ENCODE results near the gene CNN1.
"Not testable (repeated sequence)": the region's sequence is repeated elsewhere in the genome, so short reads cannot be mapped to it uniquely, and the experiment has no call there.

Gene CNN1

DNA sequence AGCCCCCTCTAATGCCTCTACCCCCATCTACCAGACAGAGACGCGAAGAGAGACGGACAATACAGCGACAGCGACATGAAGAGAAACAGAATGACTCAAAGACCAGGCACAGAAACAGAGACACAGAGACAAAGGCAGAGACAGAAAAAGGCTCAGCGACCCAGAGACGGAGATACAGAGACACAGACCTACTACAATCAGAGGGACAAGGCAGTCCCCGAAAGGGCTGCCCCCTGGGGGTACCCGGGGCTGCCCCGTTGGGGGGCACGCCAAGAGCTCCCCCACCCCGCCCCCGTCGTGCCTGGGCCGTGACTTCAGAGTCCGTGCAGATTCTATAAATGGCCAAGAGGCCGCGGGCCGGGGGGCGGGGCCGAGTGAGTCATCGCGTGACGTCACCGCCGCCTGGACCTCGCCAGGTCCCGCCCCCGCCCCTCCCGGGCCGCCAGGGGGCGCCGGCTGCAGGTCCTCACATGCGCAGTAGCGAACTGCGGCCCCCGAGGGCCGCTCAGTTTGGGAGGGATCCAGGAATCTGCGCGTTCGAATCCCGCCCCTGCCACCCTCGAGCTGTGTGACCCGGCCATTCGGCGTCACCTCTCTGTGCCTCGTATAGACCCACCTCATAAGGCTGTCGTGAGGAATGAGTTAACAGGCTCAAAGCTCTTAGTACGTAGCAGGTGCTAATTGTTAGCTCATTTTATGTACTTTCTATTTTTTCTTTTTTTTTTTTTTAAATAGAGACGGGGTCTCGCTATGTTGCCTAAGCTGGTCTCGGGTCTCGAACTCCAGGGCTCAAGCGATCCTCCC, 2.7 kb upstream of the CNN1 start:
- DNase-seq = peak; percentile 20

DNA sequence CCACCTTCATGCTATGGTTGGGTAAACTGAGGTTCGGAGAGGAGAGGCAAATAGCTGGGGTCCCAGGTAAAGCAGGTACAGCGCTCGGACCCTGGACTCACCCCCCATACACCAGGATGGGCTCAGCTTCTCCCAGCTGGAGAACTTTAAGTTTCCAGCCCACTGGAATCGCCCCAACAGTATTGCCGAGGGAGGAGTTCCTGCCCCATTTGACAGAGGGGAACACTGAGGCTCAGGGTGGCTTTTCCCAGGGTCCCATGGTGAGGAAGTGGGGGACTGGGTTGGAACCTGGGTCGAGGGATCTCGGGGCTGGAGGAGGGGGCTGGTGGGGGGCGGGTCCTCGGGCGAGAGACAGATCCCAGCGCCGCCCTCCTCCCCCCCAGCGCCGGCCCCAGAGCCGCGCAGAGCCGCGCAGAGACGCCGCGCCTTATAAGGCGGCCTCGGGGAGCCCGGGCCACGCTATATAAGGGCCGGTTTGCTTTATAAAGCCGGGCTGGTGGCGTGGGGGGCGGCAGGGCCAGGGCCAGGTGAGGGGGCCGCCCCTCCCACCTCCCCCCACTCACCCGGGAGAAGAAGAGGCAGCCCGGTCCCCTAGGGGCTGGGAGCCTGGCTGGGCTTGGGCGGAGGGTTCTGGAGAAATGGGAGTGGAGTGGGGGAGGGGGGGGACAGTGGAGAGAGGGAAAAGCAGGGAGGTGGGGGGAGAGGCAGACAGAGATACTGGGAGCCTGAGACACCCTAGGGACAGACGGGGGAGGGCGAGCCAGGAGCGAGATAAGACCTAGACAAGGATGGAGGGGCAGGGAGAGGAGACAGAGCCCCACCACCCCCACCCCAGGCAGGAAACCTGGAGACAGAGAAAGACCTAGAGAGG, 1.1 kb downstream of the CNN1 start:
- no peak for DNase-seq

DNA sequence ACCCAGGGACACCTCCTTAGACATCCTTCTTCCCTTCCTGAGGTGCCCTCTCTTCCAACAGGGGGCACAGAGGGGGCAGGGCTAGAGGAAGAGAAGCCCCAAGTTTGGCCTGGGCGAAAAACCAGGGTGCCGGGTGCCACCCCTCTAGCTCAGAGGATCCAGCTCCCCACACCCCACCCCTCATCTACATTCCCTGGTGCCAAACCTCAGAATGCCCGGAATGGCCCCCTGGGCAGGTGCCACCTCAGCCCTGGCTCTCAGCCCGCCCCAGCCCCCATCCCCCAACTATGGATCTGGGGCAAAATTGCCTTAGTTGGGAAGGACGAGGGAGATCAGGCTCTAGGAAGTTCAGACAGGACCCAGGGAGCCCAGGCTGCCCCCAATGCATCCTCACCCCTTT, 2.0 kb downstream of the CNN1 start:
- no peak for DNase-seq

DNA sequence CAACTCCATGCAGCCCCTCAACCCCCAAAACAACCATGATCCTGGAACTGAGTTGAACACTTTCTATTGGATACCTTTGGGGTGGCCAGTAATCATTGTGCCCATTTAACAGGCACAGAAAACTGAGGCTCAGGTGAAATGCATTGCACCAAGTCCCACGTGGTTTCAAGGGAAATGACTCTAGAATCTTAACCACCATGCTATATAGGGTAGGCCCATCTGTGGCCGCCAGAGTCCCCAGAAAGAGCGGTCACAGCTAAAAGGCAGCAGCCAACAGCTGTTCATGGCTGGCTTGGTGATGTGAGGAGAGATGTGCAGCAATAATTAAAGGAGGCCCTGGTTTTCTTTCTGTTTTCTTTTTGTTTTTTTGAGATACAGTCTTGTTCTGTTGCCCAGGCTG, 2.6 kb downstream of the CNN1 start:
- DNase-seq = no peak

DNA sequence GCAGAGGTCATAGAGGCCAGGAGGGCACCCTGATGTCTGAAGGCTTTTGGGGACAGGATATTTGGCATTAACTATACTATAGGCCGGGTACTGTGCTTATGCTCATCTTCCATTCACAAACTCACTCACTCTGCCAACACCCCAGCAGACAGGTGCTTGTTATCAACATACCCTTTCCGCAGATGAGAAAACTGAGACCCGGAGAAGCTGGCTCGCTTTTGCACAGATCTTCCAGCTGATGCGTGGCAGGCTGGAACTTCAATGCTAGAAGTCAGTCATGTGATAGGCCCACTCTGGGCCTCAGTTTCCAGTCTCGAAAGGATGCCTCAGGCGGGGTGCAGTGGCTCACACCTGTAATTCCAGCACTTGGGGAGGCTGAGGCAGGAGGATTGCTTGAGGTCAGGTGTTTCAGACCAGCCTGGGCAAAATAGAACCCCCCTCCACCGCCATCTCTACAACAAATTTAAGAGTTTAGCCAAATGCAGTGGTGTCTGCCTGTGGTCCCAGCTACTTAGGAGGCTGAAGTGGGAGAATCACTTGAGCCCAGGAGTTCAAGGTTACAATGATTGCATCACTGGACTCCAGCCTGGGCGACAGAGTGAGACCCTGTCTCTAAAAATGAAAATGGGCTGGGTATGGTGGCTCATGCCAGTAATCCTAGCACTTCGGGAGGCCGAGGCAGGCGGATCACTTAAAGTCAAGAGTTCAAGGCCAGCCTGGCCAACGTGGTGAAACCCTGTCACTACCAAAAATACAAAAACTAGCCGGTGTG, 9.5 kb downstream of the CNN1 start:
- DNase-seq = no peak

DNA sequence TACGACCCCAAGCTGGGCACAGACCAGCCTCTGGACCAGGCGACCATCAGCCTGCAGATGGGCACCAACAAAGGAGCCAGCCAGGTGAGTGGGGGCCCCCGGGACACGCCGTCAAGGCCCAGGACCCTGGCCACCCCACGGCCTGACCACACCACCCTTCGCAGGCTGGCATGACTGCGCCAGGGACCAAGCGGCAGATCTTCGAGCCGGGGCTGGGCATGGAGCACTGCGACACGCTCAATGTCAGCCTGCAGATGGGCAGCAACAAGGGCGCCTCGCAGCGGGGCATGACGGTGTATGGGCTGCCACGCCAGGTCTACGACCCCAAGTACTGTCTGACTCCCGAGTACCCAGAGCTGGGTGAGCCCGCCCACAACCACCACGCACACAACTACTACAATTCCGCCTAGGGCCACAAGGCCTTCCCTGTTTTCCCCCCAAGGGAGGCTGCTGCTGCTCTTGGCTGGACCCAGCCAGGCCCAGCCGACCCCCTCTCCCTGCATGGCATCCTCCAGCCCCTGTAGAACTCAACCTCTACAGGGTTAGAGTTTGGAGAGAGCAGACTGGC, 10.8 kb downstream of the CNN1 start:
- DNase-seq = no peak

DNA sequence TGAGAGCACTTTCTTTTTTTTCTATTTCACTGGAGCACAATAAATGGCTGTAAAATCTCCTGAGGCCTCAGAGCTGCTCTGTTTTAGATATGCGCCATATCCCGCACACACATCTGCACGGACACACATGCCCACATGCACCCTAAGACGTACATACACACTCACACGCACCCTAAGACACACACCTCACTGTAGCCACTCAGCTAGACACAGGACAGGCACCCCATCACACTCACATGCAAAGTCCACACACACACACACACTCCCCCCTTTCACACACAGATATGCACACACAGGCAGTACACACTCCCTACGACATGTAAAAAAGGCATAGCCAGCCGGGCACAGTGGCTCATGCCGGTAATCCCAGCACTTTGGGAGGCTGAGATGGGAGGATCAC, 11.6 kb downstream of the CNN1 start:
- no peak for DNase-seq

DNA sequence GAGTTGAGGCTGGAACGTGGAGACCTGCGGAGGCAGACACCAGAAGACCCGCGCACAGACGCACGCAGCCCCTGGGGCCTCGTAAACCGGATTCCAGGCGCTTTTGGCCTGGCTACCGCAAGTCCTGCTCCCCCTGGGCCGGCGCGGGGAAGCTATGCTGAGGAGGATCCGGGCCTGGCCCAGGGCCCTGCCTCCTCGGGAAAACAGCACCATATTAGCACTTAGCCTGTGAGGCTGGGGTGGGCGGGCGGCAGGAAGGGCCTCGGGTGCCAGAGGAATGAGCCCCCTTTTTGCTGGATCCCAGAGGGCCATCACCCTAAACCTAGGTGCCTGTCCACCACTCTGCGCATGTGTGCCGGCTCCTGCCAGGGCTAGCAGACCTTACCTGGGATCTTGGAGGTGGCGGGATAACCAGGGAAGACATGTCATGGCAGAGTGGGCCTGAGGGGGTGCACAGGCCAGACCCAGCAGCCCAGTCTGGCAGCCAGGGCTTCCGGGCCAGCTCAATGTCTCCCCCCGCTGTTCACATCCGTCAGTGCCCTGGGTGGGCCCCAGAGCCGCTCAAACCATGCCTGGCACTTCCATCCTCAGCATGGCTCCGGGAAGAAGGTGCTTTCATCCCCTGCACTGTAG, 13.1 kb downstream of the CNN1 start:
- no peak for DNase-seq

DNA sequence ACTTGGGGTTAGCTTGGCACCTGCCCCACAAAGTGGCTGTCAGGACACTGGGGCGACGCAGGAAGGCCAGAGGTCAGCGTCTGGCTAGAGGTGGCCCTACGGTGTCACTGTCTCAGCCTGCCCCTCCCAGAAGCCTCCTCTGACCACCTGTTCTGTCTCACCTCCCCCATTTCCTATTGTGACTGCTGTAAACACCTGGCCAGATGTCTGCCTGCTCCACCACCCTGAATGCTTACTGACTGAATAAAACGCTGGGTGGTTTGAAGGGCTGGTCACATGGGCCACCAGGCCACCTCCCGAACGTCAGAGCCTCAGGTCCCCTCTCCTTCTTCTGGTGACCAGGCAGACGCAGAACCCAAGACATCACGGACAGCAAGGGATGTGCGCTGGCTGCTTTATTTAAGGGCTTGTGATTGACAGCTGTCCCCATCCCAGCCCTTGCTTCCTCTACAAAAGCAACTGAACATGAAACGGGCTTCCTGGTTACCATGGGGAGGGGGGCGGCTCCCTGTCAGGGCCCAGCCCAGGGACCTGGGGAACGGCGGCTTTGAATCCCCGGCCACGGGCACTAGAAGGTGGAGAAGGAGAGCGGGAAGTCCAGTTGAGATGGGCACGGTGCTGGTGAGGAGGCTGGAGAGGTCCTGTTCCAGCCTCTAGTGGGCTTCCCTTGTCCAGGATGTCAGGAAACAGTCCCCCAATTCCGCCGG, 14.2 kb downstream of the CNN1 start:
- no peak for DNase-seq

DNA sequence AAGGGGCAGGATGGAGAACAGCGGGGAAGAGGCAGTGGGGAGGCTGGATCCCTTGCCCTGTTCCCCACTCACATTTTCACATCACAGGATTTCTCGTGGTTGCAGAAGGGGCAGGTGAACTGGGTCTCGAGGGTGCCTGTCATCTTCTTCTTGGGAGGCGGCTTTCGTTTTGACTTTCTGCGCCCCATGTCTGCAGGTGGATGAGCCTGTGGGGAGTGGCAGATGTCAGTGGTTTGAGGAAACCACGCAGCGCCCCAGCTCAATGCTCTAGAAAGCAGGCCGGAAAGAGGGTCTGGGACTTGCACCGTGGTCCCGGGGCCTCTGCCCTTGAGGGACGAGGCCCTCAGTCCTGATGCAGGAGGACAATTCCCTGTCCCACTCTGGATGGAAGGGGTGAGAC, 15.5 kb downstream of the CNN1 start:
- DNase-seq = no peak

DNA sequence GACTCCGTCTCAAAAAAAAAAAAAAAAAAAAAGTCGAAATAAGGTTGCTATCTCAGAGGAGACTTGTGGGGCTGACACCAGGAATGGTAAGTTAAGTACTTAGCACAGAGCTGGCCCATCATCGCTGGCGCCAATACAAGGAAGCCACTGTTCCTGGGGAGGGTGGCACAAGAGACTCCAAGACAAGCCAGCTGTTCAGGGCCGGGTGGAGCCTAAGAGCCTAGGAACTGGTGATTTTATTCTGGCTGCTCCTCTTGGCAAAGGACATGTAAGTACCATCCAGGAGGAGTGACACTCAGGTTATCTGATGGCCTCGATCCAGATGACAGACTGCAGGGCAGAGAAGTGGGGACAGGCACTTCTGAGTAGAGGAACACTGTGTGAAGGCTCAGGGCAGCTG, 16.6 kb downstream of the CNN1 start:
- no peak for DNase-seq

DNA sequence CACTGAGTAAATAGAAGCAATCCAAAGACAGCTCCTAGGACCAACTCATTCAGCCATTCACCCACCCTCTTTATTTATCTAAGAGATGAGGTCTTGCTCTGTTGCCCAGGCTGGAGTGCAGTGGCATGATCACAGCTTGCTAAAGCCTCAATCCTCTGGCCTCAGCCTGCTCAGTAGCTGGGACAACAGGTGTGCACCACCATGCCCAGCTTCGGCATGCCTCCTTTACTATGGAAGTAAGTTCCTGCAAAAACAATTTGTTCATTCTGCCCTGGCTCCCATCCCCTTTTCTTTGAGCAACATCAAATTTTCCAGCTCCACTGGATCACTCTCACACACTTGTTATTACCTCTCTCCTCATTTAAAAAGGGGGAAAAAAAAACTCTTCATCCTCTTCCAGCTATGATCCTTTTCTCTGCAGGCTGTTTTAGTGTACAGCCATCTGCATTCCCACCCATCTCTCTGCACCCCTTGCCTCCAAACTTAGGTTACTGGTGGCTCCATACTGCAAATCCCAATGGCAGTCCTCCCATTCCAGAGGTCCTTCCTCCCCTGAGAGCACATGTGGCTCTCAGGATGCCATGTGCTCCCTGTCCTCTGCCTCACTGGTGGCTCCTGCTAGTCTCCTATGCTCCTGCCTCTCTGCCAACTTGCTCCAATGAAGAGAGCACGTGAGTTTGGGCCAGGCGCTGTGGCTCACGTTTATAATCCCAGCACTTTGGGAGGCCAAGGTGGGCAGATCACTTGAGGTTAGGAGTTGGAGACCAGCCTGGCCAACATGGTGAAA, 18.2 kb downstream of the CNN1 start:
- DNase-seq = no peak

DNA sequence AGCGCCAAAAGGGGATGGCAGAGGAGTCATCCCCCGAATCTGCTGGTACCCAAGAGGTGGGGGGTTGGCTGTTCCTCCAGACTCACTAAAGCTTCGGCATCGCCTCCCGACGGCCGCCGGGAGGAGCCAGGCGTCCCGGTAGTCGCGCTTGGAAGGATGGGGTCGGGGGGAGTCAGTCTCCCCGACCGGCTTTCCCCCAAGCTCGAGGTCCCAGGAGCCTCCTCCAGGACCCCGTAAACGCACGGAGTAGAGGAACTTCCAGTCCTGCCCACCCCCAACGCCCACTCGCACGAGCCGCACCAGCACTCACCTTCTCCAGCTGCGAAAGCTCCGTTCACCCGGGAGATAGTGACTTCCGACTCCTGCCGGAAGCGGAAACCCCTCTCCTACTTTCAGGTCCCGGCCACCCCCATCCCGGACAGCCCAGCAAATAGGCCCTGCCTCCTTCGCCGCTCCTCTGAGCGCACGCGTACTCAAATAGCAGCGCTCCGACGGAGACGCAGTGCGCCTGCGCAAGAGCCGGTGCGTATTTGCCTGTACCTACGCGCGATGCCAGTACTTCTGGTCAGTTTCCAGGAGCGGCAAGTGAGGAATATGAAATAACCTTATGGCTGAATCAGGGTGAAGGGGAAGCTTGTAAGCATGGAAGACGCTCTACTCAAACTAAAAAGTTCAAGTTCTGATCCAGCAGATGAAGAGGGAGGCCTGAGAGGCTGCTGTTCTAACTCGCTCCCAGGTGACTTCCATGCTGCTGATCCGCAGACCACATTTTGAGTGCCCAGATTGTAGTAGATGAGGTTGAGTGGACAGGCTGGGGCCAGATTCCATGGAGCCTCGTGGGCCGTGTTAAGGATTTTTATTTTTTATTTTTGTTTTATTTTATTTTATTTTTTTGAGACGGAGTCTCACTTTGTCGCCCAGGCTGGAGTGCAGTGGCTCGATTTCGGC, 20.5 kb downstream of the CNN1 start, which contains the start of gene ELOF1:
ELOF1 (minus strand) TSS at position 350 of the 948 bp plus-strand sequence. CDS start 4,883 bp downstream, outside the sequence.
- DNase-seq = peak; percentile 92

DNA sequence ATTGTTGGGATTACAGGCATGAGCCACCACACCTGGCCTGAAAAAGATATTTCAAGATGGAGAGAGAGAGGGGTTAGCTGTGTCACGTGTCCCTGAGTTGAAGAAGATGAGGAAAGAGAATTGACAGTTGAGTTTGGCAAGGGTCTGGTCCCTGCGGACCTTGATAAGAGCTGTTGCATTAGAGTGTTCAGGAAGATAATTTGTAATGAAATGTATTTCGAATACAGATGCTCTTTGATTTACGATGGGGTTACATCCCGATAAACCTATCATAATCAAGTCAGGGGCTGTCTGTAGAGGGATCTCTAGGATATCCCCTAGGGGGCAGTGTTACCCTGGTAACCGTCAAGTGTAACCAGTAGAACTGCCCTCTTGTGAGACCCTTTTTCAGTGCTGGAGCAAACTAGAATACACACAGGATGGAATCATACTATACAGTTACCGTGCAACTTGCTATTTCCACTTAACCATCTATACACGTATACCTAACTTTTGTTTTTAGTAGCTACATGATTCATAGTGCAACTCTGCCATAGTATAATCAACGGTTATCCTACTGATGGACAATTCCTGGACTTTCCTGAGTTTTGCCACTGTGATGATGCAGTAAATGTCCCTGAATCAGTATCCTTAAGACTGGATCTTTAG, 21.9 kb downstream of the CNN1 start:
- DNase-seq = no peak

DNA sequence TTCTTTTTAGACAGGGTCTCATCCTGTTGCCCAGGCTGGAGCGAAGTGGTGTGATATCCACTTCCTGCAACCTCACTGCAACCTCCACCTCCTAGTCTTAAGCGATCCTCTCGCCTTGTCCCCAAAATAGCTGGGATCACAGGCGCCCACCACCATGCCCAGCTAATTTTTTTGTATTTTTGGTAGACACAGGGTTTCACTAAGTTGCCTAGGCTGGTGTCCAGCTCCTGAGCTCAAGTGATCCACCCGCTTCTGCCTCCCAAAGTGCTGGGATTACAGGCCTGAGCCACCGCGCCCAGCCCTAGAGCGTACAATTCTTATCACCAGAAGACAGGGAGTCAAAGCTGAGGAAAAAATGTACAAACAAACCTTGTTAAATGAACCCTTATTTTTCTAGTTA, 24.9 kb downstream of the CNN1 start:
- no peak for DNase-seq

DNA sequence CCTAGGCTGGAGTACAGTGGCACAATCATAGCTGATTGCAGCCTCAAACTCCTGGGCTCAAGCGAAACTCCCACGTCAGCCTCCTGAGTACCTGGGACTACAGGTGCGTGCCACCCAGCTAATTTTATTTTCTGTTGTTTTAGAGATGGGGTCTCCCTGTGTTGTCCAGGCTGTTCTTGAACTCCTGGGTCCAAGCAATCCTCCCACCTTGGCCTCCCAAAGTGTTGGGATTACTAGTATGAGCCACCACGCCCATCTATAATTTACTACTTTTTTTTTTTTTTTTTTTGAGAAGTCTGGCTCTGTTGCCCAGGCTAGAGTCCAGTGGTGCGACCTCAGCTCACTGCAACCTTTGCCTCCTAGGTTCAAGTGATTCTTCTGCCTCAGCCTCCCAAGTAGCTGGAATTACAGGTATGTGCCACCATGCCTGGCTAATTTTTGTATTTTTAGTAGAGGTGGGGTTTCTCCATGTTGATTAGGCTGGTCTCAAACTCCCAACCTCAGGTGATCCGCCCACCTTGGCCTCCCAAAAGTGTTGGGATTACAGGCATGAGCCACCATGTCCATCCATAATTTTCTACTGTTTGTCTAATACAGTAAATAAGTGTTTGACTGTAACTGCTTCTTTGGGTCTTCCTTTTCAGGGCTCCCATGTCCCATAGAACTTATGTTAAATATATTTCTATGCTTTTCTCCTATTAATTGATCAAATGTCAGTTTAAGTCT, 25.6 kb downstream of the CNN1 start:
- DNase-seq = not testable (repeated sequence)

DNA sequence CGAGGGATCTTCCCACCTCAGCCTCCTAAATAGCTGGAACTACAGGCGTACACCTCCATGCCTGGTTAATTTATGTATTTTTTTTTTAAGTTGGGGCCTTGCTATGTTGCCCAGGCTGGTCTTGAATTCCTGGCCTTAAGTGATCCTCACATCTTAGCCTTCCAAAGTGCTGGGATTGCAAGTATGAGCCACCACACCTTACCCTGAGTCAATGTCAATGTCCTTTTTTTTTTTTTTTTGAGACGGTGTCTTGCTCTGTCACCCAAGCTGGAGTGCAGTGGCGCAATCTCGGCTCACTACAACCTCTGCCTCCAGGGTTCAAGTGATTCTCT, 27.0 kb downstream of the CNN1 start:
- DNase-seq = not testable (repeated sequence)

DNA sequence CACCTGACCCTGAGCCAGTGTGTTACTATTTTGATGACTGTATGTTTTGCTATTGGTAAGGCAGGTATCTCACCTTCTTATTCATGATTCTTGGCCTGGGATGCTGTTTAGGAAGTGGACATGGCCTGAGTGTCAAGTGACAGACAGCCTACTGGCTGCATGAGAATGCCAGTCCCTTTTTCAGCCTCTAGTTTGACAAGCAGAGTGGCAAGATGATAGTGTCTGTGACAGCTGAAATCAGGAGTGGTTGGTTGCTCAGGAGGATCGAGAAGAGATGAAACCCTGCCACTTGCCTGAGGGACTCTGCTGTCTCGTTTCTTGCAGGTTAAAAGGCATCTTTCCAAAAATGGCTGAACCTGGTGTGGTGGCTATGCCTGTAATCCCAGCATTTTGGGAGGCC, 27.5 kb downstream of the CNN1 start:
- DNase-seq = no peak

DNA sequence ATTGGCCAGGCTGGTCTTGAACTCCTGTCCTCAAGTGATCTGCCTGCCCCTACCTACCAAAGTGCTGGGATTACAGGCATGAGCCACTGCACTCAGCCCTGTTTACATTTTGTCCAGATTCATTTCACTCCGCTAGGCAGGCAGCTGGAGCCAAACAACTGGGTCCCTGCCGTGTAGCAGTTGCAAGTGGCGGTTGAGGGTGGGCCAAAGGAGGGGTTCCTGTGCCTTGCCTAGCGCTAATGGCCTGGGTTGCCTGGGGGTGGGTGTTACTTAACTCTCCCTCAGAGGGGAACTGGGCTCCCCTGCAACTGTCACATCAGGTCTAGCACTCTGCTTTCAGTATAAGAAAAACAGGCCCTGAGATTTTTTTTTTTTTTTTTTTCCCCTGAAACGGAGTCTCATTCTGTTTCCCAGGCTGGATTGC, 31.4 kb downstream of the CNN1 start:
- DNase-seq = no peak

All from NCI-H2107 (cell line).